ENCODE data around the gene UBTF.

DNA sequence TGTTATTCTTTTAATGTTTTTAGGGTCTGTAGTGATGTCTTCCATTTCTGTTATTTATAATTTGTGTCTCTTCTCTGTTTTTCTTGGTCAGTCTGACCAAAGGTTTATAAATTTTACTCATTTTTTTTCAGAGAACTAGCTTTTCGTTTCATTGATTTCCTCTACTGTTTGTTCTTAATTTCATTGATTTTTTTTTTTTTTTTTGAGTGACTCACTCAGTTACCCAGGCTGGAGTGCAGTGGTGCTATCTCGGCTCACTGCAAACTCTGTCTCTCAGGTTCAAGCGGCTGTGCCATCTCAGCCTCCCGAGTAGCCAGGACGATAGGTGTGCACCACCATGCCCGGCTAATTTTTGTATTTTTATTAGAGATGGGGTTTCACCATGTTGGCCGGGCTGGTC, 12.6 kb upstream of the UBTF start:
- TF ChIP-seq, protein P1, sequence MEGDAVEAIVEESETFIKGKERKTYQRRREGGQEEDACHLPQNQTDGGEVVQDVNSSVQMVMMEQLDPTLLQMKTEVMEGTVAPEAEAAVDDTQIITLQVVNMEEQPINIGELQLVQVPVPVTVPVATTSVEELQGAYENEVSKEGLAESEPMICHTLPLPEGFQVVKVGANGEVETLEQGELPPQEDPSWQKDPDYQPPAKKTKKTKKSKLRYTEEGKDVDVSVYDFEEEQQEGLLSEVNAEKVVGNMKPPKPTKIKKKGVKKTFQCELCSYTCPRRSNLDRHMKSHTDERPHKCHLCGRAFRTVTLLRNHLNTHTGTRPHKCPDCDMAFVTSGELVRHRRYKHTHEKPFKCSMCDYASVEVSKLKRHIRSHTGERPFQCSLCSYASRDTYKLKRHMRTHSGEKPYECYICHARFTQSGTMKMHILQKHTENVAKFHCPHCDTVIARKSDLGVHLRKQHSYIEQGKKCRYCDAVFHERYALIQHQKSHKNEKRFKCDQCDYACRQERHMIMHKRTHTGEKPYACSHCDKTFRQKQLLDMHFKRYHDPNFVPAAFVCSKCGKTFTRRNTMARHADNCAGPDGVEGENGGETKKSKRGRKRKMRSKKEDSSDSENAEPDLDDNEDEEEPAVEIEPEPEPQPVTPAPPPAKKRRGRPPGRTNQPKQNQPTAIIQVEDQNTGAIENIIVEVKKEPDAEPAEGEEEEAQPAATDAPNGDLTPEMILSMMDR (IDR thresholded peaks at IDR 0.05) = no peak
- TF ChIP-seq POLR2A (IDR thresholded peaks at IDR 0.05) = no peak

Data from breast epithelium (tissue), 3 donors.